GM12891 (cell line): ENCODE measurements around the gene DUSP8.
"Not testable (repeated sequence)": the region's sequence is repeated elsewhere in the genome, so short reads cannot be mapped to it uniquely, and the experiment has no call there.

ENCODE experiments used
- DNase-seq: peaks from one replicate; pipeline ENCODE4 v3.0.0; 2011; ENCODE audit warnings: low spot score; ENCODE audit not compliant: insufficient read length
- FAIRE-seq: peaks from 2 replicates; lab custom pipeline; 2011; peaks lifted over from hg19 to GRCh38; lab: Jason Lieb, UNC
- PAX5 ChIP-seq: IDR thresholded peaks from 2 replicates; pipeline ENCODE4 v1.6.1; 2011; ENCODE audit warnings: low read length, moderate library complexity, mild to moderate bottlenecking; ENCODE audit not compliant: insufficient read depth, severe bottlenecking
- POLR2A ChIP-seq: IDR thresholded peaks from 2 replicates; pipeline ENCODE4 v1.6.1; 2011; ENCODE audit warnings: low read depth, low read length, control low read depth
- POLR2AphosphoS5 ChIP-seq: IDR thresholded peaks from 2 replicates; pipeline ENCODE4 v1.6.1; 2011; ENCODE audit warnings: low read depth, low read length, control low read depth
- POU2F2 ChIP-seq: IDR thresholded peaks from 2 replicates; pipeline ENCODE4 v1.6.1; 2011; ENCODE audit warnings: low read depth, mild to moderate bottlenecking, control low read depth, low read length, moderate library complexity
- SPI1 ChIP-seq: IDR thresholded peaks from 2 replicates; pipeline ENCODE4 v1.6.1; 2011; ENCODE audit warnings: low read depth, low read length, control low read depth
- TAF1 ChIP-seq: IDR thresholded peaks from 2 replicates; pipeline ENCODE4 v1.6.1; 2011; ENCODE audit warnings: low read depth, low read length, control low read depth

The DUSP8 gene

GRCh38 chr11:1603629-1604028, 31.6 kb upstream of the DUSP8 start:
- TF ChIP-seq POLR2A (no peak), PAX5 (no peak), POLR2AphosphoS5 (no peak), SPI1 (no peak), POU2F2 (no peak), TAF1 (no peak)
- FAIRE-seq: no peak
- DNase-seq: no peak

- not testable (repeated sequence) for DNase-seq
- FAIRE-seq: peak; percentile 84
Observed at GRCh38 chr11:1601663-1602062, 29.6 kb upstream of the DUSP8 start.

DNA sequence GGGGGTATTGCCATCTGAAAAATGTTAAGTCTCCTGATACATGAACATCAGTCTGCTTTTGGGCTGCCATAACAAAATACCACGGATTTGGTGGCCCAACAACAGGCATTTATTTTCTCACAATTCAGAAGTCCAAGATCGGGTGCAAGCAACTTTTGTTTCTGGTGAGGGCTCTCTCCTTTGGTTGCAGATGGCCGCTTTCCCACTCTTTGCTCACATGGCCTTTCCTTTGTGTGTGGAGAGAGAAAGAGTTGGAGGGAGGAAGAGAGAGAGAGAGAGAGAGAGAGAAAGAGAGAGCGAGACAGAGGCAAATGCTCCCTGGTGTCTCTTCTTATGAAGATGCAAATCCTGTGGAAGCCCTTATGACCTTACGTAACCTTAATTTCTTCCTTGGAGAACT, 28.6 kb upstream of the DUSP8 start:
- FAIRE-seq (no peak), DNase-seq (no peak)
- no peak for TF ChIP-seq TAF1
- TF ChIP-seq POLR2A: no peak
- TF ChIP-seq POU2F2: no peak
- no peak for TF ChIP-seq SPI1
- no peak for TF ChIP-seq POLR2AphosphoS5
- TF ChIP-seq PAX5: no peak

GRCh38 chr11:1598816-1599215, 26.7 kb upstream of the DUSP8 start:
- DNase-seq (no peak), FAIRE-seq (no peak)
- TF ChIP-seq POLR2AphosphoS5: no peak

DNA sequence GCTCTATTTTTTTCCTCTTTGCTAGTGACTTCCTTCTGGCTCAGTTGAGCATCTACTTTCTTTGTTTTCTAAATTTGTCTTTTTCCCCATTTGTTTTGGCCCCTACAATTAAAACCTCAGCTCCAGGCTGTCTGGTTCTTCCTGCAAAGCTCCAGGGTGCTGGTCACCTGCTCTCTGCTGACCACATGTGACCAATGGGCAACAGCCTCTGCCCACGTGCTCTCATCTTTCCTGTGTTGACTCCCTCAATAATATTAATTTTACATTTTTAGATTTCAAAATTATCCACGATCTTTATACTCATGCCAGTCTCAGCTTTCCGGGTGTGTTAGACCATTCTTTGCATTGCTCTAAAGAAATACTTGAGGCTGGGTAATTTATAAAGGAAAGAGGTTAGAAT, 26.3 kb upstream of the DUSP8 start:
- FAIRE-seq, DNase-seq: not testable (repeated sequence)

DNA sequence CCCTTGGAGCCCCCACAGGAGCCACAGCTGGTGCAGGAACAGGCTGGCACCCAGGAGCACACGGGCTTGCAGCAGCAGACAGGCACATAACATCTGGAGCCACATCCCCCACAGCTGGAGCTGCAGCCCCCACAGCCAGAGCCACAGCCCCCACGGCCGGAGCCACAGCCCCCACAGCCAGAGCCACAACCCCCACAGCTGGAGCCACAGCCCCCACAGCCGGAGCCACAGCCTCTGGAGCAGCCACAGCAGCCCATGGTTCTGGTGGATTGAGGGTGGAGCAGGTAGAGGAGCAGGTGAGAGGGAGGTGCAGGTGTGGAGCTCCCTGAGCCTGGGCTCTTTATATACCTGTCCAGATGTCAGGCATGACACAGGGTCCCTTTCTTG, 25.9 kb upstream of the DUSP8 start, which contains the start of gene KRTAP5-2:
Gene KRTAP5-2 (minus strand): TSS at position 301 of the 387 bp plus-strand sequence. CDS start 44 bp downstream, at position 257.
- DNase-seq: no peak
- FAIRE-seq: no peak
- TF ChIP-seq POLR2A: no peak
- TF ChIP-seq TAF1: no peak
- no peak for TF ChIP-seq SPI1
- TF ChIP-seq PAX5: no peak
- TF ChIP-seq POLR2AphosphoS5: no peak
- TF ChIP-seq POU2F2: no peak

DNA sequence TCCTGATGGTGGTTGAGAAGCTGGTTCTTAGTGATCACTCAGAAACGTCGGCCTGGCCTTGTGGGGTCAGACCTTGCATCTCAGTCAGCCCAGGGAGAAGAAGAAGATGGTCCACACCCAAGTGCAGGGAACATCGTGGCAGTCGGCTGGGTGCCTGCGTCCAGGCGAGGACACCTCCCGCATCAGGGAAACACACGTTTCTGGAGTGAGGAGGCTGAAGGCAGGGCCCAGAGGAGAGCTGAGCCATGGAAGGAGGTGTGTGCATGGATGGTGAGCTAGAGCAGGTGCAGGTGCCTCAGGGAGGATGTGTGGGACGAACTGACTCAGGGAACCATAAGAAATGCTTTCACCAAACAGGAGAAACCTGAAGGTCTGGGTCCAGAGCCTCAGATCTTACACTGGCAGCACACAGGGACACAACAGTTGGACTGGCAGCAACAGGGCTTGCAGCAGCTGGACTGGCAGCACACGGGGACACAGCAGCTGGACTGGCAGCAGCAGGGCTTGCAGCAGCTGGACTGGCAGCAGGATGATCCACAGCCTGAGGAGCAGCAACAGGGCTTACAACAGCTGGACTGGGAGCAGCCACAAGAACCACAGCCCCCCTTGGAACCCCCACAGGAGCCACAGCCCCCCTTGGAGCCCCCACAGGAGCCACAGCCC, 25.4 kb upstream of the DUSP8 start:
- TF ChIP-seq PAX5 (no peak), POU2F2 (no peak), POLR2AphosphoS5 (no peak), TAF1 (no peak)
- DNase-seq: no peak
- no peak for FAIRE-seq

GRCh38 chr11:1596576-1597121, 24.6 kb upstream of the DUSP8 start:
- not testable (repeated sequence) for DNase-seq, FAIRE-seq

DNA sequence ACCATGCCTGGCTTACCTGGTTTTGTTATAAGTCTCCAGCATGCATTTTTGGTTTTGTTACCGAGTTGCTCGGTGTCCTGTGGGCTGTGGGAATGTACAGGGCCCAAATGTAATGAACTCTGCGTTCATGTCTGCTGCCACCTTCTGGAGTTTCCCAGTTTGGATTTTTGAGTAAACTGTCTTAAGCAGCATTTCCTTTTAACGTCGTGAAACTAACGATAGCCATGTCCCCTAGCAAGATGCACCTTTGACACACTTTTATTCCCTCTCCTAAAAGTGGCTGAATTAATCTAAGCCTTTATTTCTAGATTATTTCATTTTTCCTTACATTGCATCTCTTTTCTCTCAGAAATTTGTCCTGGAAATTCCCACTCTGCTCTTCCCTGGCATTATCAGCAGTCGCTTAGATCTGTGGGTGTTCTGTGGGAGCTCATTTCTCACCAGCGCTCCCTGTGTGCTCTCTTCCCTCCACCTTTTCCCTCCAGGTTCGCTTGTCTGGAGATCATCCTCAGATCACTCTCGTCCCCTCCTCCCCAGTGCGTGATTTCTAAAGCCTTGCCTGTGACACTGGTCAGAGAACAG, 24.0 kb upstream of the DUSP8 start:
- not testable (repeated sequence) for FAIRE-seq, DNase-seq

GRCh38 chr11:1592628-1593027, 20.6 kb upstream of the DUSP8 start:
- no peak for TF ChIP-seq POLR2A
- TF ChIP-seq PAX5: no peak
- TF ChIP-seq POLR2AphosphoS5: no peak
- no peak for TF ChIP-seq POU2F2
- no peak for TF ChIP-seq SPI1
- TF ChIP-seq TAF1: no peak
- DNase-seq (no peak), FAIRE-seq (no peak)

- no peak for DNase-seq
- TF ChIP-seq SPI1: no peak
- FAIRE-seq: no peak
Observed at GRCh38 chr11:1589996-1590395, 17.9 kb upstream of the DUSP8 start.

DNA sequence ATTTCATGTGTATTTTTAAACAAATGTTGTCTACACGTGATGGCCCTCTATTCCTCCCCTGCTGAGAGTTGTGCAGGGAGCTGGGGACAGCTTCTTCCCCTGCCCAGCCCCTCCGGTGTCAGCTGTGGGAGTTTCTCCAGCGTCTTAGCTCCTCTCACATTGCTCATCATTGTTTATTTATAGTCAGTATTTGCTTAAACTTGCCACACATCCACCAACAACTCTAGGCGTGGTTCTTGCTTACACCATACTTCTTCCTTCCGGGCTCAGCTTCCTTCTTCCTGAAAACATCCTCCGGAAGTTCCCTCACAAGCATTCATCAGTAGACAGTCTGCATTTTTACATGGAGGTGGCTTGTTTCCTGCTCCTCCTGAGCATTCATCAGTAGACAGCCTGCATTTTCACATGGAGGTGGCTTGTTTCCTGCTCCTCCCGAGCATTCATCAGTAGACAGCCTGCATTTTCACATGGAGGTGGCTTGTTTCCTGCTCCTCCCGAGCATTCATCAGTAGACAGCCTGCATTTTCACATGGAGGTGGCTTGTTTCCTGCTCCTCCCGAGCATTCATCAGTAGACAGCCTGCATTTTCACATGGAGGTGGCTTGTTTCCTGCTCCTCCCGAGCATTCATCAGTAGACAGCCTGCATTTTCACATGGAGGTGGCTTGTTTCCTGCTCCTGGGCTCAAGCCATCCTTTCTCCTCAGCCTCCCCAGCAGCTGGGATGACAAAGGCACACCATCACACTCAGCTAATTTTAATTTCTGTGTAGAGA, 17.3 kb upstream of the DUSP8 start:
- FAIRE-seq, DNase-seq: not testable (repeated sequence)
